SU-DHL-6 (cell line): ENCODE measurements around the gene MERTK.

Source experiments
- H2AFZ ChIP-seq: fragments of 200-600 bp; sonication (generic); 2 replicates; pipeline ENCODE4 v1.6.1; 2014; ENCODE audit warnings: low read depth, mild to moderate bottlenecking, moderate library complexity, mixed read lengths, antibody characterized with exemption, low read length; ENCODE audit not compliant: severe bottlenecking
- H3F3A ChIP-seq: fragments of 200-600 bp; shearing (Covaris generic); 2 replicates; pipeline ENCODE4 v1.6.0; 2016; ENCODE audit warnings: antibody characterized with exemption, mild to moderate bottlenecking; ENCODE audit not compliant: insufficient read depth
- H3K27ac ChIP-seq: fragments of 200-600 bp; sonication (generic); 2 replicates; pipeline ENCODE4 v1.5.1; 2016; ENCODE audit warnings: low read depth, mild to moderate bottlenecking, low read length, moderate library complexity, mixed read lengths
- H3K27me3 ChIP-seq: fragments of 200-600 bp; sonication (generic), shearing (Covaris generic); 2 replicates; pipeline ENCODE4 v1.6.0; 2014; ENCODE audit warnings: mild to moderate bottlenecking, low read length
- H3K36me3 ChIP-seq: fragments of 200-600 bp; sonication (generic); 2 replicates; pipeline ENCODE4 v1.6.1; 2014; ENCODE audit warnings: mild to moderate bottlenecking, low read length, mixed read lengths
- H3K4me2 ChIP-seq: fragments of 300-600, 200-600 bp; shearing (Covaris generic), sonication (generic); 2 replicates; pipeline ENCODE4 v1.6.0; 2014; ENCODE audit warnings: low read length, low read depth, mild to moderate bottlenecking; ENCODE audit not compliant: poor library complexity, severe bottlenecking
- H3K4me3 ChIP-seq: fragments of 200-600 bp; sonication (generic); 2 replicates; pipeline ENCODE4 v1.5.1; 2014; ENCODE audit warnings: antibody characterized with exemption, low read length, mild to moderate bottlenecking, mixed read lengths; ENCODE audit not compliant: insufficient read depth, poor library complexity, severe bottlenecking
- H3K79me2 ChIP-seq: fragments of 200-600 bp; sonication (generic); 2 replicates; pipeline ENCODE4 v1.6.1; 2014; ENCODE audit warnings: mild to moderate bottlenecking, low read length, moderate library complexity; ENCODE audit not compliant: insufficient read depth
- H3K9ac ChIP-seq: fragments of 200-600 bp; sonication (generic); 2 replicates; pipeline ENCODE4 v1.7.0; 2014; ENCODE audit warnings: mild to moderate bottlenecking, low read length
- H3K9me2 ChIP-seq: fragments of 200-600 bp; sonication (generic); replicated peaks from 2 replicates; pipeline ENCODE4 v1.6.1; 2014; ENCODE audit warnings: low read length; ENCODE audit not compliant: insufficient read depth
- H3K9me3 ChIP-seq: fragments of 200-600 bp; sonication (generic); 2 replicates; pipeline ENCODE4 v1.6.1; 2014; ENCODE audit warnings: low read length, mixed read lengths; ENCODE audit not compliant: insufficient read depth
- H4K20me1 ChIP-seq: fragments of 200-600 bp; sonication (generic); 2 replicates; pipeline ENCODE4 v1.6.1; 2014; ENCODE audit warnings: low read depth, mild to moderate bottlenecking, antibody characterized with exemption, low read length, moderate library complexity, mixed read lengths
- CTCF ChIP-seq: fragments of 200-600 bp; sonication (generic); IDR thresholded peaks from one replicate; pipeline ENCODE4 v1.5.1; 2017; ENCODE audit warnings: antibody characterized with exemption, mild to moderate bottlenecking, low read length, moderate library complexity; ENCODE audit not compliant: insufficient read depth, poor library complexity, severe bottlenecking
- EZH2phosphoT487 ChIP-seq: fragments of 200-600 bp; sonication (generic), shearing (Covaris generic); conservative IDR thresholded peaks from 2 replicates; pipeline ENCODE4 v1.6.1; 2018; ENCODE audit warnings: mild to moderate bottlenecking, antibody characterized with exemption, low read length, moderate library complexity, mixed read lengths

Gene MERTK

GRCh38 chr2:112001942-112002341, 103.5 kb downstream of the MERTK start:
- H3K9ac ChIP-seq: no peak overlapping the region
- H3K36me3 ChIP-seq: no peaks in the 10 kb centered on the region
- no peak overlapping the region for H2AFZ ChIP-seq
- H3K27me3 ChIP-seq: no peaks in the 10 kb centered on the region
- H3K4me3 ChIP-seq: no peak overlapping the region
- peak overlapping the region; percentile 34 for H3K4me2 ChIP-seq
- no peaks in the 10 kb centered on the region for H3K9me2 ChIP-seq
- H3F3A ChIP-seq: no peaks in the 10 kb centered on the region
- no peaks in the 10 kb centered on the region for H4K20me1 ChIP-seq
- TF ChIP-seq CTCF (no peak), EZH2phosphoT487 (no peak)
- H3K27ac ChIP-seq: no peak overlapping the region
- no peaks in the 10 kb centered on the region for H3K79me2 ChIP-seq
- H3K9me3 ChIP-seq: no peaks in the 10 kb centered on the region

DNA sequence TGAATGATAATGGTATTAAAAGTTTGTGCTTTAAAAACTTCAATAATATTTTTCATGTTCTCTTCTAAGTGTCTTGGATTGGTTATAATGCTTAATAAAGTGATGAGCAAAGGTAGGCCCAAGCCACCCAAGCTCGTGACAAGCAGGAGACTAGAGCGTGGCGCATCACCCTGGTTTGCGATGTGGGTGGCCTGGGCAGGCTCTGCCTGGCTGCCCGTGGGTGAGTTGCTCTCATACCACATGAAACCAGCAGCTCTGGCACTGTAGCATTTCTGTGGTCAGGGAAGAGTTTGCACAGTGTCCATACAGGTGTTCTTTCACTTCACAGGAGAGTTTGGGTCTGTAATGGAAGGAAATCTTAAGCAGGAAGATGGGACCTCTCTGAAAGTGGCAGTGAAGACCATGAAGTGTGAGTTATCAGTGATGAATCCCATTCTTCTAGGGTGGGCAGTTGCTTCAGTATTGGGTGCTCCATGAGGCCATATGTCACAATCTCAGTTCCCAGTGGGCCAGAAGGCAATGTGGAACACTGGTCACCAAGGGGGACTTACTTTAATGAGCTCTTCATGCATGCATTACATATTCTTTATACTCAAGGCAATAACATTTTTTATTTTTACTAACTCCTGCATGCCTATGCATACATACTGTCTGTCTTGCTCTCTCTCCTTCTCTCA, 105.3 kb downstream of the MERTK start:
- Histone ChIP-seq H3K36me3 (no peaks in the 10 kb centered on the region), H3K4me3 (no peak overlapping the region), H3K27me3 (no peaks in the 10 kb centered on the region), H3K27ac (no peak overlapping the region), H3K79me2 (no peaks in the 10 kb centered on the region), H3K9me2 (no peaks in the 10 kb centered on the region), H3F3A (no peaks in the 10 kb centered on the region), H4K20me1 (no peaks in the 10 kb centered on the region), H3K9me3 (no peaks in the 10 kb centered on the region), H3K9ac (no peak overlapping the region), H2AFZ (no peak overlapping the region), H3K4me2 (no peak overlapping the region)
- TF ChIP-seq CTCF (no peak), EZH2phosphoT487 (no peak)

DNA sequence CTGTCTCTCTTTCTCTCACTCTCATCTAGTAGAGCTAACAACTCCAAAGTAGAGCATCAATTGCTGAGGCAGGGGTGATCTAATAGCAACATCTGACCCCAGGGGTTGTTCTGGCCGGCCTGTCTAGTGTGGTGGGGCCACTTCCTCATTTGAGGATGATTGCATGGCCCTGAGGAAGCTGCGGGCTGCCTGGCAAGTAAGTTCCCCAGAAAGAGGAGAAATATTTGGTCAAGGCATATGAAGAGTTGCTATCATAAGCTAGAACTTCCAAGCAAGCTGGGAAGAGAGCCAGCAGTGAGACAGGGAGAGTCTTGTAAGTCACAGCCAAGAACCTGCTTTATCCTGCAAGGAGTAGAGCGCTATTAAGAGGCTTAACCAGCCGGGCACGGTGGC, 105.8 kb downstream of the MERTK start:
- no peaks in the 10 kb centered on the region for H3K36me3 ChIP-seq

More for the DNA sequence above, 105.8 kb downstream of the MERTK start:
- no peak overlapping the region for H3K27ac ChIP-seq
- H3K9me3 ChIP-seq: no peaks in the 10 kb centered on the region
- H3K4me2 ChIP-seq: no peak overlapping the region
- no peak overlapping the region for H2AFZ ChIP-seq
- no peaks in the 10 kb centered on the region for H4K20me1 ChIP-seq
- H3K79me2 ChIP-seq: no peaks in the 10 kb centered on the region
- H3K4me3 ChIP-seq: no peak overlapping the region
- H3K9me2 ChIP-seq: no peaks in the 10 kb centered on the region
- H3K27me3 ChIP-seq: no peaks in the 10 kb centered on the region
- no peak for TF ChIP-seq CTCF
- no peak for TF ChIP-seq EZH2phosphoT487
- H3K9ac ChIP-seq: no peak overlapping the region
- no peaks in the 10 kb centered on the region for H3F3A ChIP-seq
